Measurements from ENCODE around the gene AGAP1.

AGAP1 gene

GRCh38 chr2:236040600-236041328, 546.9 kb downstream of the AGAP1 start:
- ChIA-PET CTCF (no interaction called here), POLR2A (no interaction called here)
- TF ChIP-seq, protein P1, sequence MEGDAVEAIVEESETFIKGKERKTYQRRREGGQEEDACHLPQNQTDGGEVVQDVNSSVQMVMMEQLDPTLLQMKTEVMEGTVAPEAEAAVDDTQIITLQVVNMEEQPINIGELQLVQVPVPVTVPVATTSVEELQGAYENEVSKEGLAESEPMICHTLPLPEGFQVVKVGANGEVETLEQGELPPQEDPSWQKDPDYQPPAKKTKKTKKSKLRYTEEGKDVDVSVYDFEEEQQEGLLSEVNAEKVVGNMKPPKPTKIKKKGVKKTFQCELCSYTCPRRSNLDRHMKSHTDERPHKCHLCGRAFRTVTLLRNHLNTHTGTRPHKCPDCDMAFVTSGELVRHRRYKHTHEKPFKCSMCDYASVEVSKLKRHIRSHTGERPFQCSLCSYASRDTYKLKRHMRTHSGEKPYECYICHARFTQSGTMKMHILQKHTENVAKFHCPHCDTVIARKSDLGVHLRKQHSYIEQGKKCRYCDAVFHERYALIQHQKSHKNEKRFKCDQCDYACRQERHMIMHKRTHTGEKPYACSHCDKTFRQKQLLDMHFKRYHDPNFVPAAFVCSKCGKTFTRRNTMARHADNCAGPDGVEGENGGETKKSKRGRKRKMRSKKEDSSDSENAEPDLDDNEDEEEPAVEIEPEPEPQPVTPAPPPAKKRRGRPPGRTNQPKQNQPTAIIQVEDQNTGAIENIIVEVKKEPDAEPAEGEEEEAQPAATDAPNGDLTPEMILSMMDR (IDR thresholded peaks at IDR 0.05; ENCODE audit: control extremely low read depth, extremely low read depth, low read depth, missing control alignments): no peak
- DNase-seq (ENCODE audit: extremely low spot score): no peak

DNA sequence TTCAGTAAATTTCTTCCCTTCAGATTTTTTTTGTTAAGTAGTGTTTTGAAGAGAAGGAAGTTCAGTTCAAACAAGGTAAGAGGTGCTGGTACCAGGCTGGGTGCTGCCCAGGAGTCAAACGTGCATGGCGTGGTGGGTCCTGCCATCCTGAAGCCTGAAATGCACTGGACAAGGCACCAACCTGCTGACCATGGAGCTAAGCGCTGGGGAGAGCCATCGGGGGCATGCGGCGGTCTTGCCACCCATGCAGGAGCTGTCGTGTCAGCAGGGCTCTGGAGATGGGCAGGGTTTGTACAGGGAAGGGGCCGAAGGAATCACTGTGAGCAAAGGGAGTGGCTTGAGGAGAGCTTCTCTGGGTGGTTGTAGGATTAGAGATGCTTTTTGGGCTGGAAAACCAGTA, 547.8 kb downstream of the AGAP1 start:
- POLR2A ChIA-PET: no interaction called here
- TF ChIP-seq, protein P1 (IDR thresholded peaks at IDR 0.05; ENCODE audit: control extremely low read depth, extremely low read depth, low read depth, missing control alignments): no peak
- DNase-seq (ENCODE audit: extremely low spot score): no peak
- CTCF ChIA-PET: no interaction called here

DNA sequence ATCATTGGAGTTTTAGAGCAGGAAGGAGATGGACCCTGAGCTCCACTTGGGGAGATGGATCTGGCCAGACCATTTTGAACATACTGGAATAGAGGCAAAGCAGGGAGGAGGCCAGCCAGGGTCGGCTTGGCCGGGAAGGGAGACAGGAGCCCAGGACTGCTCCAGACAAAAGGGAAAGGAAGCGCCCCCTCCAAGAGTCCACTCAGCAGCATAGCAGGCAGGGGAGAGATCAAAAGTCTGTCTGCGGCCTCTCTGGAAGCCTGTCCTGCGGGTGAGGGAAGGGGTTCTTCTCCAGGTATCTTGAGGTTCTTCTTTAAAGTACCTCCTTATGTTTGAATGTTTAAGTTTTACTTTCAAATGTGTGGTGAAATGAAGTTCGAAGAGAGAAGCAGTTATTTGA, 548.2 kb downstream of the AGAP1 start:
- no peak for DNase-seq (ENCODE audit: extremely low spot score)
- TF ChIP-seq, protein P1 (IDR thresholded peaks at IDR 0.05; ENCODE audit: control extremely low read depth, extremely low read depth, low read depth, missing control alignments): no peak
- POLR2A ChIA-PET: no interaction called here
- CTCF ChIA-PET: no interaction called here

DNA sequence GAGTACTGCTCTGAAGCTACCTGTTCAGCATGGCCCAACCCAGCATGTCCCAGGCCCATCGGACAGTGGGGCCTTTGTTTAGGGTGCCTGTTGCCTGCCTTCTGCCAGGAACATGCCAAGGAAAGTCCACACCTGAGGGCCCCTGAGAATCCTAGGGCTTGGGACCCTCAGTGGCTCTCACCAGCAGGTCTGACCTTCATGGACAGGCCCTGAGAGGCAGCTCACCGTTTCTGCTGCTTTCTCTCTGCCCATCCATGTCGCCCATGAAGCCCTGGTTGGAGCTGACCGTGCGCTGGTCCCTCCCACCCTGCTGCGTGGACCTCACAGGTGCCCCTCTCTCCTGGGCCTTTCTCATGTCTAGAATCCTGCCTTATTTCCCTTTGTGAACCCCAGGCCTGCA, 550.3 kb downstream of the AGAP1 start:
- CTCF ChIA-PET: no interaction called here
- DNase-seq (ENCODE audit: extremely low spot score): no peak
- POLR2A ChIA-PET: no interaction called here
- TF ChIP-seq, protein P1 (IDR thresholded peaks at IDR 0.05; ENCODE audit: control extremely low read depth, extremely low read depth, low read depth, missing control alignments): no peak

- ChIA-PET CTCF (interaction anchor here (0.6 kb wide), 1 partner anchor 156 kb away, joined by 3 read pairs; no protein-coding TSS in a partner anchor), POLR2A (no interaction called here)
- DNase-seq (ENCODE audit: extremely low spot score): no peak
- TF ChIP-seq, protein P1 (IDR thresholded peaks at IDR 0.05; ENCODE audit: control extremely low read depth, extremely low read depth, low read depth, missing control alignments): no peak
Observed at GRCh38 chr2:236045251-236046235, 551.7 kb downstream of the AGAP1 start.

GRCh38 chr2:236046715-236047114, 552.9 kb downstream of the AGAP1 start:
- TF ChIP-seq, protein P1 (IDR thresholded peaks at IDR 0.05; ENCODE audit: control extremely low read depth, extremely low read depth, low read depth, missing control alignments): no peak
- DNase-seq (ENCODE audit: extremely low spot score): no peak
- ChIA-PET POLR2A (no interaction called here), CTCF (no interaction called here)

Data from GM10248 (cell line).